Erythroblast (primary cell): ENCODE results near the gene TTC33.

Experiments used
- GATA1 ChIP-seq: IDR thresholded peaks from 2 replicates; pipeline ENCODE4 v1.6.1; 2011; ENCODE audit warnings: low read depth, mild to moderate bottlenecking, control low read depth, low read length, moderate library complexity
- POLR2A ChIP-seq: IDR thresholded peaks from 2 replicates; pipeline ENCODE4 v1.6.1; 2011; ENCODE audit warnings: mild to moderate bottlenecking, low read length

GRCh38 chr5:40689438-40689837, 66.3 kb downstream of the TTC33 start:
- no peak for TF ChIP-seq POLR2A
- no peak for TF ChIP-seq GATA1
